Adrenal gland (tissue), 5 donors: ENCODE measurements around the gene NFIB.

ENCODE experiments used
- CTCF ChIP-seq, 6 experiments: fragments of 450-650 bp in 4 of 6; fragments of 200-600 bp in 2 of 6; sonication (generic) in 1 of 6; IDR thresholded peaks; 1 replicate in 5 of 6; 2 replicates in 1 of 6; pipeline versions ENCODE4 v1.5.1 to v1.8.0; 2016 to 2021; ENCODE audit warnings: antibody characterized with exemption in 6 of 6, mild to moderate bottlenecking in 2 of 6, moderate library complexity in 1 of 6
- POLR2A ChIP-seq, 2 donors: fragments of 450-650 bp; IDR thresholded peaks; one replicate each; pipeline ENCODE4 v1.6.1; 2017; ENCODE audit warnings: antibody characterized with exemption in 2 of 2, mild to moderate bottlenecking in 2 of 2, moderate library complexity in 1 of 2
- donor health status: DM: no; HTN: no; CAD: no.

GRCh38 chr9:14348123-14348372, 34.1 kb upstream of the NFIB start:
- TF ChIP-seq CTCF (IDR thresholded peaks at IDR 0.05) (no peak), POLR2A (IDR thresholded peaks at IDR 0.05) (no peak)
